Stimulated activated CD4-positive, alpha-beta T cell treated with anti-CD3 and anti-CD28 coated beads, TNF-alpha, amount 100 ng/mL, for 48 hours (primary cell): Measurements from ENCODE around the gene CCDC78.
A peak's percentile ranks its signal among the peaks of the same experiment; 100 is the strongest.

Experiments used
- DNase-seq, 3 donors: peaks; one replicate each; pipeline ENCODE4 v3.0.0-alpha.2; 2020; ENCODE audit warnings: low read depth in 3 of 3

CCDC78 gene

GRCh38 chr16:726438-727290 is at the start of gene CCDC78, which contains the start of gene HAGHL:
Gene CCDC78, minus strand, starts transcription at chr16:726443. Its CDS starts 76 bp downstream, at chr16:726367.
Gene HAGHL, plus strand, starts transcription at chr16:727106. Its CDS starts 404 bp downstream, at chr16:727510.
- peak in 1 of 3 donors; percentile 58 for DNase-seq

- DNase-seq: no peak
These were observed 49.1 kb upstream of the CCDC78 start for GRCh38 chr16:775236-775796.

DNA sequence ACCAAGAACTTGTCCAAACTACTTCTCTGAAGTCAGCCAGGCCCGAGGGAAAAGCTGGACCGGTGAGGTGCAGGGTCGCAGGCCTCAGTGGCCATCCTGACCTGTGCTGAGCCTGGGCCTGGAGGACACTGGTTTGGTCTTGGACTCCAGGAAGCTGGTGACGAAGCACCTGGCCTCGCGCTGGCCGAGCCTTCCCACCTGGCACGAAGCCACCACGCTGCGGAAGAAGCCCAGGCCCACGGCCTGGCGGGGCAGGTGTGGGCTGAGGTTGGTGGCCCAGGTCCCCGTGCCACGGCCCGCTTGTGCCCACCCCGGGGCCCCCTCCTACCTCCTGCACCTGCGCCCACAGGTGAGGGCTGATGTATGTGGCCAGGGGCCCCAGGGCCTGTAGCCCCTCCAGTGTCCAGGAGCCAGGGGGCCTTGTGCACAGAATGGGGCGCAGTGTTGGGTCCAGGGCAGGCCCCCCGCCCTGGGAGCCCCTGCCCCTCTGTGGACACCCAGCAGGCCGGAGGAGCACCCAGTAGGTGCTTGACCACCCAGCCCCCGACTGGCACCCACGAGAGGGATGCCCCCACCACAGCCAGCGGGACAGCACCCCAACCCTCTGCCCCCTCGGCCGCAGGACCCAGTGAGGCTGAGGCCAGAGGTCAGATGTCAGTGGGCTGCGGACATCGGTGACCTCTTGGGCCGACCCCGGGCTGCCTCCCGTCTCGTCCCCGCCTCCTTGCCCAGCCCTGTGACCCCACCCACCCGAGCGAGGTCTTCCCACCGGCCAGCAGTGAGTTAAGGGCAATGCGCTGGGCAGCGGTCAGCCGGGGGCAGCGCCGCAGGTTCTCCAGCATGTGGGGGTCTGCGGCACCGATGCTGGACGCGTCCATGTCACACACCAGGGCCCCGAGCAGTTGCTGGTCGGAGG is 48.1 kb upstream of the CCDC78 start:
- no peak for DNase-seq

- DNase-seq: no peak
These were observed 46.7 kb upstream of the CCDC78 start for GRCh38 chr16:772959-773358.

- DNase-seq: no peak
These were observed 44.2 kb upstream of the CCDC78 start for GRCh38 chr16:770411-770810.

DNA sequence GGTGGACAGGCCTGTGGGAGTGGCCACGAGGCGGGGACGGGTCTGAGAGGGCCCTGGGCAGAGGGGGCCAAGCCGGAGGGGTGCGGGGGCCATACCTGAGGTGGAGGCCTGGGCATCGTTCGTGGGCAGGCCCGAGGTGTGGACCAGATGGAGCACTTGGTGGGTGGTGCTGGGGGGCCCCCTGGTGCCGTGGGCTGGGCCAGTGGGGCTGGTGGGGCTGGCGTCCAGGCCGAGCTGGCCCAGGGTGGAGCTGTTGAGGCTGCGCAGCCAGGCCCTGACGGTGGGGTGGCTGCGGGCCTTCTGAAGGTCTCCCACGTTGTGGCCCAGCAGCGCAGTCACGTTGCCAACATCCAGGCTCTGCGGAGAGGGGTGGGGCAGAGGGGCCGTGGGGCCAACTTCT is 43.7 kb upstream of the CCDC78 start:
- no peak for DNase-seq

DNA sequence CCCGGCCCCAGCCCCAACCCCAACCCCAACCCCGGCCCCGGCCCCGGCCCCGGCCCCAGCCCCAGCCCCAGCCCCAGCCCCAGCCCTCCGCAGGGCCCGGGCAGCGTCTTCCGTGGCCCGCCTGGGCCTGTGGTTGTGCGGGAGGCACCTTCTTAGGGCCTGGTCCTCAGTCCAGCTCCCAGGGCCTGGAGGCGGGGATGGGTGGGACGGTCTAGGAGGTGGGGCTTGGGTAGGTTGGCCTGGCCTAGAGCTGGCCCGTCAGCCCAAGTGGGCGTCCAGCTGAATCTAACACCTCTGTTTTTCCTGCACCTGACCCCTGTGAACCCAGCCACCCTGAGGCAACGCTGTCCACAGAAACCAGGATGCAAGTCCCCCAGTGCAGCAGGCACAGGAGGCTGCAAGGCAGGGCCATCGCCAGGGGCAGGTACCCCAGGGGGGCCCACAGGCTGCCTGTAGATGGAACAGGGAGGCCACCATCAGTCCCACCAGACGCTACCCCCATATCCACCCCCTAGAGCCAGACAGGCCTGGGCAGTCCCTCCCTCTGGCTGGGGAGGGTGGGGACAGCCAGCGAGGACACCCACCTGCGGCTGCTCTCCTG is 43.0 kb upstream of the CCDC78 start:
- DNase-seq: no peak

DNA sequence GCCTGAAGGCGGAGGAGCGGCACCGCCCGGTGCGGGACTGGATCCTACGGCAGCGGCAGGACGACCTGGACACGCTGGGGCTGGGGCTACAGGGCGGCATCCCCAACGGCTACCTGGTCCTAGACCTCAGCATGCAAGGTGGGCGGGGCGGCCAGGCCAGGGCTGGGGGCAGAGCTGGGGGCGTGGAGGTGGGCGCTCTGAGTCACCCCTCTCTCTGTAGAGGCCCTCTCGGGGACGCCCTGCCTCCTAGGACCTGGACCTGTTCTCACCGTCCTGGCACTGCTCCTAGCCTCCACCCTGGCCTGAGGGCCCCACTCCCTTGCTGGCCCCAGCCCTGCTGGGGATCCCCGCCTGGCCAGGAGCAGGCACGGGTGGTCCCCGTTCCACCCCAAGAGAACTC is 42.2 kb upstream of the CCDC78 start:
- DNase-seq: no peak

- no peak for DNase-seq
These were observed 41.5 kb upstream of the CCDC78 start for GRCh38 chr16:767743-768235.

DNA sequence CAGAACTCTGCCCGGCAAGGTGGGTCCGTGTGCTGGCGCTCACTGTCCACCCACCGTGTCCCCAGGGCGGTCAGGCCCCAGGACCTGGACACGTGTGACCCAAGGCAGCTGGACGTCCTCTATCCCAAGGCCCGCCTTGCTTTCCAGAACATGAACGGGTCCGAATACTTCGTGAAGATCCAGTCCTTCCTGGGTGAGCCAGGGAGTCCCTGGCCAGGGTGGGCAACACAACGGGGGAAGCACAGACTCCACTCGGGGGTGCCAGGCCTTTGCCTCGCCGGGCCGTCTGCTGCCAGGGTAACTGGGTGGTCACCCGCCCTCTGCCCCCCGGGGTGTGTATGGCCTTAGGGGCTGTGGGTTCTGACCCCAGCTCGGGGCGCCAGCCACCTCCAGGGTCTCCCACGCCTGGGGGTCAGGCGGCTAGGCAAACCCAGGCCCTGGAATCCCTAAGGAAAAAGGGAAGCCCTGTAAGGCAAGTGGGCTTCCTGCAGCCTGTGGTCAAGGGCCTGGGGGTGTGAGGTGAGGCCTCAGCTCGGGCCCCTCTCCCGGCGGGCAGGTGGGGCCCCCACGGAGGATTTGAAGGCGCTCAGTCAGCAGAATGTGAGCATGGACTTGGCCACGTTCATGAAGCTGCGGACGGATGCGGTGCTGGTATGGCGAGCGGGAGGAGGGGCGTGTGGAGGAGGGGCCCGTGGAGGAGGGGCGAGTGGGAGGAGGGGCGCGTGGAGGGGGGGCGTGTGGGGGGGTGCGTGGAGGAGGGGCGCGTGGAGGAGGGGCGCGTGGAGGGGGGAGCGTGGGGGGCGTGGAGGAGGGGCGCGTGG is 40.8 kb upstream of the CCDC78 start:
- DNase-seq: no peak

DNA sequence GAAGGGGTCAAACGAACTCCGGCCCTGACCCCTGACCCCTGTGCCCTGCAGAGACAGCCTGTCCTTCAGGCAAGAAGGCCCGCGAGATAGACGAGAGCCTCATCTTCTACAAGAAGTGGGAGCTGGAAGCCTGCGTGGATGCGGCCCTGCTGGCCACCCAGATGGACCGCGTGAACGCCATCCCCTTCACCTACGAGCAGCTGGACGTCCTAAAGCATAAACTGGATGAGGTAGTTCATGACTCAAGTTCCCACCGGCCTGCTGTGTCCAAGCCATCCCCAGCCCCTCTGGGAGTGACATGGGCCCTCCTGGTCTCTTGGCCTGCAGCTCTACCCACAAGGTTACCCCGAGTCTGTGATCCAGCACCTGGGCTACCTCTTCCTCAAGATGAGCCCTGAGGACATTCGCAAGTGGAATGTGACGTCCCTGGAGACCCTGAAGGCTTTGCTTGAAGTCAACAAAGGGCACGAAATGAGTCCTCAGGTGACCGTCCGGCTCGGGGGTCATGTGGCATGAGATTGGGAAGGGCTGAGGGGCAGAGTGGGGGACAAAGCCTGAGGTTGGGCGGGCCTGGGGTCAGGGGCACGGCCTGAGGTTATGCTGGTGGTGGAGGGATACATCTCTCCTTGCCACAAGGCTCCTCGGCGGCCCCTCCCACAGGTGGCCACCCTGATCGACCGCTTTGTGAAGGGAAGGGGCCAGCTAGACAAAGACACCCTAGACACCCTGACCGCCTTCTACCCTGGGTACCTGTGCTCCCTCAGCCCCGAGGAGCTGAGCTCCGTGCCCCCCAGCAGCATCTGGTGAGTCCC is 40.0 kb upstream of the CCDC78 start:
- no peak for DNase-seq

DNA sequence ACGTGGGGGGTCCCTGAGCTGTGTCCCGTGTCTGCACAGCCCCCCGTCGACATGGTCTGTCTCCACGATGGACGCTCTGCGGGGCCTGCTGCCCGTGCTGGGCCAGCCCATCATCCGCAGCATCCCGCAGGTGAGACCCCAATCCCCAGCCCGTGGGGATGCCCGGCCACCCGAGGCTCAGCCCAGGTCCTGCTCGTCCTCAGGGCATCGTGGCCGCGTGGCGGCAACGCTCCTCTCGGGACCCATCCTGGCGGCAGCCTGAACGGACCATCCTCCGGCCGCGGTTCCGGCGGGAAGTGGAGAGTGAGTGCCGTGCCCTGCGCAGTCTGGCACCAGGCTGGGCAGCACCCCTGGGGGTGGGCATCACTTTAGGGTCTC is 39.2 kb upstream of the CCDC78 start:
- no peak for DNase-seq

- no peak for DNase-seq
These were observed 38.7 kb upstream of the CCDC78 start for GRCh38 chr16:764848-765487.

DNA sequence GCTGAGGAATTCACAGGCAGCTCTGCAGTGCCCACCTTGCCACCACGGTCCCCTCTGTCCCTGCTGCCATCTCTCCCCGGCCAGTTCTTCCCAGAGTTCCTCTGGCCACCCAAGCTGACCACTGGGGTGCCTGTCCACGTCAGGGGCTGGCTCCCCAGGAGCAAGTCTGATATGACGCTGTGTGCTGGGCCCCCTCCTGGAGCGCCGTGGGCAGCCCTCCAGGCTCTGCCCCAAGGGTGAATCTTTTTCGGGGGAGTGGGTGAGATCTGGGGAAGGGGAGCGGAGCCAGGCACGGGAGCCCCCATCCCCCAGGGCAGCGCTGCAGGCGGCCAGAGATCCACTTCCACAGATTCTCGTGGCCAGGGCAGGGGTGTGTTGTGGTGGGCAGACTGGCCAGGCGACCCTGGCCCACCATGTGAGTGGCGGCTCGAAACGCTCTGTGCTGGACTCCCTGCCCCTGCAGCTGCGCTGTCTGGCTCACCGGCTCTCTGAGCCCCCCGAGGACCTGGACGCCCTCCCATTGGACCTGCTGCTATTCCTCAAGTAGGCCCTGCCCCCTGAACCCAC is 38.0 kb upstream of the CCDC78 start:
- DNase-seq: no peak

GRCh38 chr16:763369-764183 is 37.3 kb upstream of the CCDC78 start:
- no peak for DNase-seq

DNA sequence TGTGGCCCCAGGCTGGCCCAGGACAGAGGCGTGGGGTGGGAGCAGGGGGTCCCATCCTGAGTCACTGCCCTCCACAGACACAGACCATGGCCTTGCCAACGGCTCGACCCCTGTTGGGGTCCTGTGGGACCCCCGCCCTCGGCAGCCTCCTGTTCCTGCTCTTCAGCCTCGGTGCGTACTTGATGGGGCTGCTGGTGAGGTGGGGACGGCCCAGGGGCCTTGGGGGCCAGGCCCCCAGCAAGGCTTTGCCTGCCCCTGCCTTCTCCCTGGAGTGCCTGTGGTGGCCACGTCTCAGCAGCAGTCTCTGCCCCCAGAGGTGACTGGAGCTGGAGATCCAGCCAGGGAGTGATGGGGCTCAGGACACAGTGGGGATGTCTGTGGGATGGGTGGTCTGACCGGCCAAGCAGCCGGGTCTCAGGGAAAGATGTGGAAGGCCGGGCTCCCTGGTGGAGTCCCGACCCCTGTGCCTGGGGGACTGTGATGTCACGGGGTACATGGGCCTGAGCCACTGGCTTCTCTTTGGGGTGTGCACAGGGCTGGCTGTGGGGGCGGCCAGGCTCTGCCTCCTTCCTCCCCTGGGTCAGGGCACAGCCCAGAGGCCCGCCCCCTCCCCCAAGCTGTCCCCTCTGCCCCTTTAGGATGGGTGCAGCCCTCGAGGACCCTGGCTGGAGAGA is 36.5 kb upstream of the CCDC78 start:
- DNase-seq: no peak

GRCh38 chr16:761625-762513 is 35.6 kb upstream of the CCDC78 start:
- no peak for DNase-seq
